Vagina (tissue), 2 donors: Measurements from ENCODE around the gene CDH4.

ENCODE experiments used
- CTCF ChIP-seq, 3 experiments: fragments of 450-650 bp in 2 of 3; fragments of 200-600 bp in 1 of 3; sonication (generic) in 1 of 3; IDR thresholded peaks; one replicate each; pipeline ENCODE4 v1.5.1; 2017 to 2019; ENCODE audit warnings: antibody characterized with exemption in 3 of 3, mild to moderate bottlenecking in 2 of 3, moderate library complexity in 2 of 3
- POLR2AphosphoS5 ChIP-seq, 2 donors: sonication (generic); formaldehyde crosslinking; IDR thresholded peaks; one replicate each; pipeline ENCODE4 v1.9.0; 2017; ENCODE audit warnings: antibody characterized with exemption in 2 of 2, mild to moderate bottlenecking in 2 of 2, low read depth in 1 of 2; ENCODE audit not compliant: insufficient read depth in 1 of 2

- TF ChIP-seq CTCF (IDR thresholded peaks at IDR 0.05), result no peak
- no peak for TF ChIP-seq POLR2AphosphoS5 (IDR thresholded peaks at IDR 0.05; ENCODE audit: insufficient read depth in 1 of 2, low read depth in 1 of 2)
Observed at GRCh38 chr20:61420781-61421180, 168.7 kb downstream of the CDH4 start.
